Fibroblast of the aortic adventitia (primary cell): ENCODE measurements around the gene GPR68. TPM values are rescaled to one million over a fixed set of nuclear protein-coding genes. Genes with fewer than 3 reads are reported as not detected.
"Not testable (repeated sequence)": the region's sequence is repeated elsewhere in the genome, so short reads cannot be mapped to it uniquely, and the experiment has no call there.

Experiments
- DNase-seq: peaks from one replicate; pipeline ENCODE4 v3.0.0-alpha.2; 2010; ENCODE audit warnings: low read depth
- H3K4me3 ChIP-seq: 2 replicates; pipeline ENCODE4 v1.5.1; 2011; ENCODE audit warnings: low read depth, mild to moderate bottlenecking, control low read depth, low read length, moderate library complexity
- CTCF ChIP-seq: IDR thresholded peaks from 2 replicates; pipeline ENCODE4 v1.5.1; 2011; ENCODE audit warnings: mild to moderate bottlenecking, low read length, control low read depth, inconsistent platforms; ENCODE audit not compliant: insufficient read depth
- total RNA-seq: library from RNA; depleted of rRNA; stranded (reverse); fragments of >200 nt; gene quantifications from 2 replicates; pipeline ENCODE4 v1.2.3, GENCODE V29; 2012; ENCODE audit warnings: low replicate concordance

The GPR68 gene
- total RNA-seq, 1 donor, result 17.1 TPM

DNA sequence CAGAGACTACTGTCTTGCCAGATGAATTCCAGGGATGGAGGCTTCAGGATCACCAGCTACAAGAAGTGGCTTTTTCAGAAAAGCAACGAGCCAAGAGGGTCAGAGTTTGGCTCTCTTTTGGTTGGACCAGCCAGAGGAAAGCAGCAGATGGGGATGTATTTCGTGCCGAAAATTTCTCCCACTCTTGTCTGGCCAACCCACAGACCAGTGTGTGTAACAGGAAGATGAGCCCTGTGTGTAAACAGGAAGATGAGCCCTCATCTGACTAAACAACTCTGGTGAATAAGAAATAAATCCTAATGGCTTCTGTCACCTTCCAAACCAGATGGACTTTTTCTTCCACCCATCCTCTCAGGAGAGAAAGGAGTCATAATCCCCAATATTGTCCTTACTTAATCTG, 13.1 kb downstream of the GPR68 start:
- TF ChIP-seq CTCF, result no peak
- no peak for DNase-seq
- H3K4me3 ChIP-seq, result no peak overlapping the region

- peak; percentile 13 for DNase-seq
- no peak for TF ChIP-seq CTCF
- no peak overlapping the region for H3K4me3 ChIP-seq
These were observed 14.0 kb downstream of the GPR68 start for GRCh38 chr14:91230397-91231035.

DNA sequence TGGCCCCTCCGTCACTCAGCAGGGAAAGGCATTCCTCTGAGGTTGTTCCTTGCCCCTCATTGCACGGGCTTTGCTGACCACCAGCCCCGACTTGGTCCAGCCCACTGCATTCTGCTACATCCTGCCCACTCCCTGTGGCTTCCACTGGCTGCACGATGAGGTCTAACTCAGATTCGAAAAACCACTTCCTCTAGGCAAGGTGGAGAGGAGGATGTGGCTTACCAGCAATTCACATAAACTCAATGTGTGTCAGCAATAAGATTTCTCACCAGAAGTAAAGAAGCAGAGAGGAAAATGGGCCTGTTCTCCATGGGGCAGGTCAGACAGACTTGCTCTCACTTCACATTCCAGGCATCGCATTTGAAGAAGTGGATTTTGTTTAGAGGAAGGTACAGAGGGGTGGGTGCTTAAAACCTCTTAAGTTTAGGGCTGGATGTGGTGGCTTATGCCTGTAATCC, 14.7 kb downstream of the GPR68 start:
- no peak for DNase-seq
- no peak overlapping the region for H3K4me3 ChIP-seq
- no peak for TF ChIP-seq CTCF

- no peak for DNase-seq
- no peak overlapping the region for H3K4me3 ChIP-seq
- TF ChIP-seq CTCF, result no peak
These were observed 15.5 kb downstream of the GPR68 start for GRCh38 chr14:91229005-91229382.

- TF ChIP-seq CTCF, result no peak
- peak; percentile 55 for DNase-seq
- no peak overlapping the region for H3K4me3 ChIP-seq
These were observed 16.1 kb downstream of the GPR68 start for GRCh38 chr14:91228112-91229004.

- DNase-seq, result no peak
- TF ChIP-seq CTCF, result no peak
- no peak overlapping the region for H3K4me3 ChIP-seq
These were observed 17.3 kb downstream of the GPR68 start for GRCh38 chr14:91227183-91227628.

GRCh38 chr14:91226360-91226759, 18.1 kb downstream of the GPR68 start:
- H3K4me3 ChIP-seq, DNase-seq: not testable (repeated sequence)
